SK-N-SH (cell line): ENCODE measurements around the gene OSTF1.

Experiments used
- JUND ChIP-seq: IDR thresholded peaks from 2 replicates; pipeline ENCODE4 v1.4.0; 2012
- POLR2AphosphoS5 ChIP-seq: IDR thresholded peaks from 2 replicates; pipeline ENCODE4 v1.6.1; 2012; ENCODE audit warnings: low read depth, low read length

DNA sequence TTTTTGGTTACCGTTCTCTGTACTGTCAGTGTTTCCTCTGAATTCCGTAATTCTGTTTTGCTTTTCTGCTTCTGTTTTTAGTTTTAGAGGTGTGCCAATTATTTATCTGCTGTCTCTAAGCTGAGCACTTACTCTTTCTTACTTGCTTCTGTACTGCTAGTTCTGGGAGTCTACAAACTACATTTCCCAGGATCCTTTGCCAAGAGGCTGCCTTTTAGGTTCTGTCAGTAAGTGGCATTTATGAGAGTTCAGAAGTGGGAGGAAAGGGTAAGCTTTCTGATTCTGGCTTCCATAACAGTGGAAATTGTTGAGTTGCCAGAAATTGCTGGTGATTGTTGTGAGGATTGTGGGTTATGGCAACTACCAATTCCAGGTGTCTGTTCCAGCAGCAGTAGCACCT is 102.4 kb downstream of the OSTF1 start:
- TF ChIP-seq JUND: no peak
- no peak for TF ChIP-seq POLR2AphosphoS5
